GM21786 (cell line): ENCODE measurements around the gene NCAPD2.
"Not testable (repeated sequence)": the region's sequence is repeated elsewhere in the genome, so short reads cannot be mapped to it uniquely, and the experiment has no call there.

Experiments used
- ATAC-seq: cut with Tn5 transposase; IDR thresholded peaks from one replicate; pipeline ENCODE4 v1.9.1; 2021; ENCODE audit not compliant: unreplicated experiment

NCAPD2 gene

DNA sequence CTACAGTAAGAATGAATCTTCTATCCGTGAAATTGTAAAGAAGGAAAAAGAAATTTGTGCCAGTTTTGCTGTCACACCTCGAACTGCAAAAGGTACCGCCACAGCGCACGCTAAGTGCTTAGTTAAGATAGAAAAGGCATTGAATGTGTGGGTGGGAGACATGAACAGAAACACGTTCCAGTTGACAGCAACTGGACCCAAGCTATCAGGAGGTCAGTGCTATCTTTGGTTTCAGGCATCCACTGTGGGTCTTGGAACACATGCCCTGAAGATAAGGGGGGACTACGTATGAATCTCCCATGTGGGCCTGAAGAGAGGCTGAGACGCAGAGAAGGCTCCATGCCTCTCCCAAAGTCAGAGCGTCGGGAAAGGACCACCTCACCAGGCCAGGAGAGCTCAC is 52.1 kb downstream of the NCAPD2 start:
- no peak for ATAC-seq

DNA sequence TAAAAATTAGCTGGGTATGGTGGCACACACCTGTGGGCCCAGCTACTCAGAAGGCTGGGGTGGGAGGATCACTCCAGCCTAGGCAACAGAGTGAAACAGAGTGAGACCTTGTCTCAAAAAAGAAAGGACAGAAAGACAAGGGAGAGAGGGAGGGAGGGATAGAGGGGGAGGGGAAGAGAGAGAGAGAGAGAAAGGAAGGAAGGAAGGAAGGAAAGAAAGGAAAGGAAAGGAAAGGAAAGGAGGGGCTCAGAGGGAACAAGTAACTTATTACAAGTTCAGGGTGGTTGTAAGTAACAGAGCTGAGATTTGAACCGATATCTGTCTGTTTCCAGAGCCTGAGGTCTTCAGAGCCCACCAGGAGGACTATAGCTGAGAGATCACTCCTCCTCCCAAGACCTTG is 53.7 kb downstream of the NCAPD2 start:
- ATAC-seq, result no peak

- ATAC-seq, result no peak
These were observed 54.1 kb downstream of the NCAPD2 start for GRCh38 chr12:6547987-6548386.

DNA sequence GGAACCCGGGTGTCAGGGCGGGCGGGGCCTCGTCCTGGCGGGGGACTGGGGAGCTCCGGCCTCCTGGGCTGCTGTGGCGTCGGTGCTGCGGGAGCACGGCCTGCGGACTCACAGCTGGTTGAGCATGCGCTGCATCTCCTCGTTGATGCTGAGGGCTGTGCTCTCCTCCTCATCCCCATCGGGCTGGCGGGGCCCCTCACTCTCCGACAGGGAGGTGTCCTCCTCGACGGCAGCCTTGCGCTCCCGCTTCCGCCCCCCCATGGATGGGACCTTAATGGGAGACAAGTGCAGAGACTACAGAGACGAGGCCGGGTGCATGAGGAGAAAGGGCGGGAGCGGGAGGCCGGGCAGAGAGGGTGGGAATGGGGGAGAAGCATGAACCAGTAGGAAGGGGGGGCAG is 54.7 kb downstream of the NCAPD2 start:
- ATAC-seq, result no peak

DNA sequence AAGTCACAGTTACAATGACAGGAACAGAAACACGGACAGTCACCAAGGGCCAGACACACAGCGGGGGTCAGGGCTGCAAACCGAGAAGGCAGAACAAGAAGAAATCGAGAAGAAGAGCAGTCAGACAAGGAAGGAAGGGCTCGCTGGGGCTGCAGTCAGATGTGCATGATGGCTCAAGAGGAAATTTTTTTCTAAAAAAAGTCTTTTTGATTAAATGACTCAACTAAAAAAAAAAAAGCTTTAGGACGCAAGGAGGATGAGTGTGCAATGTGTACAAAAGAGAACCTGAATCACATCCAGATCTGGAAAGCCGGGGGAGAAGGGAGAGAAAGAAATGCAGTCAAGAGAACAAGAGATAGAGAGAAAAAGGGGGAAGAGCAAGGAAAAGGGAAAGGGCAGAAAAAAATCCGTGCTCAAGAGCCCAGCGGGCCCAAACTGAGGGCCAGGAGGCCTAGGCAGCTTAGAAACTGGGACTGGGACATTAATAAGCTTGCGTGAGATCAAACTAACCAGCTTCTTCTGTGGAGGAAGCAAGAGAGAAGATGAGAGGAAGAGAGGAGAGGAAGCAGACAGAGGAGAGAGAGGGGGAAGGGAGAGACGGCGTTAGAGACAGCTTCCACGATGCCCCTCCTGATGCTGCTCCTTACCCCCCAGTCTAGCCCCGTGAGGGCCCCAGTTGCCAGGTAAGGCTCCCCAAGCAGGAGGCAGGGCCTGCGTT is 55.2 kb downstream of the NCAPD2 start:
- ATAC-seq, result no peak

DNA sequence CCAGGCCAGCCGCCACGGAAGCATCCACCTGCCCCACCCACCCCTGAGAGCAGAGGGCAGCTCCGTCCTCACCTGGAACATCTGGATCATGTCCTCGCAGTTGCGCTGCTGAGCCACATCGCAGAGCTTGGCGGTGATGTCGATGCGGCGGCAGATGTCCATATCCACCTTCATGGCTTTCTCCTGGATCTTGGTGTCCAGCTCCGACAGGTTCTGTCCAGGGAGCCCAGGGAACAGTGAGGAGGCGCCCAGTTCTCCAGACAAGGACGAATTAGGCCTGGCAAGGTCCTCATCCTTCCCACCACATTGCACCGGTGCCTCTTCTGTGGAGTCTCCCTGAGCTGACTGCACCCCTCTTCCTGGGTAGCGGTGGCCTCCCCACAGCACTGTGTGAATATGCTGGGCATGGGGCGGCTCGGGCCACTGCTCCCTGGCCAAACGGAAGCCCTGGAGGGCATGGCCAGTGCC is 55.8 kb downstream of the NCAPD2 start:
- ATAC-seq, result no peak

- no peak for ATAC-seq
These were observed 56.6 kb downstream of the NCAPD2 start for GRCh38 chr12:6550294-6551062.

DNA sequence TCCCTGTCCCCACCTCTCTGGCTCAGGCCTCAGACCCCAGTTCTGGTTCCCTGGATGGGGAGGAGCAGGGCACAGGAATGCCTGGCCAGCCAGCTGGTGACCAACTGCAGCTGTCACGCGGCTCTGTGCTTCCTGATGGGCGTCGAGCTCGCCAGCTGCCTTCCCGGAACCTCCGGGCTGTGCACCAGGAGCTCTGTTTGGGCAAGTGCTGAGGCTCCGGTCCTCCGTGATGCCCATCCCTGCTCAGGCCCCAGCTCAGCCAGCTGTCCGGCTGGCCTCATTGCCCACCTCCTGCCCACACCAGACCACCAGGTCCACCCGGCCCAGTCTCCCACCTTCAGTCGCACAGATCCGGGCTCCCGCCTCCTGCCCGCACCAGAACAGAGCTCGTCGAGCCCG is 57.2 kb downstream of the NCAPD2 start:
- ATAC-seq, result no peak

DNA sequence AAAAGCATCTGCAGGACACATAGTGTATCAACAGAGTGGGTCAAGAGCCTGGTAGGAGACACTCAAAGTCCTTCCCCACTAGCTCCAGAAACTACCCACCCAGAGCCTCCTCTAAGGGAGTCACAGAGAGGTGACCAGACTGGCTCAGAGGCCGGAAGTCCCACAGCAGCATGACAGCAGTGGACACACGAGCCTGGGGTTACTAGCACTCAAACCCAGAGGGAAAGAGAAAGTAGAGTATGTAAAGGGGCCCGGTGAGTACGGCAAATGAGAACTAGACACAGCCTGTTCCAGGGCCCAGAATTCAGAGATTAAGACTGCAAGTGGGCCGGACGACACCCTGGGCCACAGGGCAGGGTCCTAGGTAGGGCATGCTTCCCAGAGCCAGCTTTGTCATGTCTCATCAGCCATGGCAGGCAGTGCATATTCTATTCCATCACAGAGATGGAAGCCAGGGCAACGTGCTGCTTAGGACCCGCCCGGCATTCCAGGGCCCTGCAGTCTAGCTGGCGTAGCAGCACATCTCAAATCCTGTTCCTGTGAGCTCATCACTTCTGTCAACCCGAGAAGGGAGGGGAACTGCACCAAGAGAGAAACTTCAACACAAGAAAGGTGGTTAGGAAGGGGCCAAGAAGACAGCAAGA is 57.7 kb downstream of the NCAPD2 start:
- no peak for ATAC-seq

GRCh38 chr12:6552140-6552551 is 58.2 kb downstream of the NCAPD2 start:
- ATAC-seq, result no peak

- no peak for ATAC-seq
These were observed 59.4 kb downstream of the NCAPD2 start for GRCh38 chr12:6553051-6553868.

DNA sequence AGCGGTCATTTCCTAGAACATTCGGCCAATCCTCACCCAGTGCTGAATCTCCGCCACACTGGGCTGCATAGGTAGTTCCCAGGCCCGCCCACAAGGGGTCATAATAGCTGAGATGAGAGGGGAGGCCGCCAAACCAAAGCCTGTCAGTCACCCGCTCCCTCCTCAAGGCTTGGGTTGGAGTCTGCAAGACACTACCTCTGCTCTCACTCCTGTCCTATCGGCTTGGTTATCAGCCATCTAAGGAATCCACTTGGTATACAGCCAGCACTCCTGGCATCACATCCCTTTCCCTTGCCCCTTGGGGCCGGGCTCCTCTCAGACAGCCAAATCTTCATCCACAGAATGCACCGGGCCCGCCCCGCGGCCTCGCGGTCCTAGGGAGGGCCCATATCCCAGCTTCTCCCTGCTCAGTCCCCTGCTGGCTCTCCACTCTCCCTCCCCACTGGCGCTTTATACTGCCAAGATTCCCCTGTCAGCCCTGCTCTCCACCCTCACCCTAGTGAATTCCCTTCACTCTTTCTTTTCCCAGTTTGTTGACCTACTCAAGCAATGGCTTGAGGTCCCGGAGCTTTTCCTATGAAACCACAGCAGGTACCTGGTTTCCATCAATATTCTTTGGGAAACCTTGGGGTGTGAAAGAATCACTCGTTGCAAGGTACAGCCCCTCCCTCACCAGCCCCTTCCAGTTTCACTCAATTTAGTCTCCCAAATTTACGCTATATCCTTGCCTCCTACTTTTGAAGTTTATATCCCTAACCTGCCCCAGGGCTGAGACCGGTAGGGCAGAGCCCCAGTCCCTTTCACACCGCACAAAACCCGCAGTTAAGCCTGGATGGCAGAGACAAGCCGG is 60.5 kb downstream of the NCAPD2 start:
- ATAC-seq, result peak; percentile 44

DNA sequence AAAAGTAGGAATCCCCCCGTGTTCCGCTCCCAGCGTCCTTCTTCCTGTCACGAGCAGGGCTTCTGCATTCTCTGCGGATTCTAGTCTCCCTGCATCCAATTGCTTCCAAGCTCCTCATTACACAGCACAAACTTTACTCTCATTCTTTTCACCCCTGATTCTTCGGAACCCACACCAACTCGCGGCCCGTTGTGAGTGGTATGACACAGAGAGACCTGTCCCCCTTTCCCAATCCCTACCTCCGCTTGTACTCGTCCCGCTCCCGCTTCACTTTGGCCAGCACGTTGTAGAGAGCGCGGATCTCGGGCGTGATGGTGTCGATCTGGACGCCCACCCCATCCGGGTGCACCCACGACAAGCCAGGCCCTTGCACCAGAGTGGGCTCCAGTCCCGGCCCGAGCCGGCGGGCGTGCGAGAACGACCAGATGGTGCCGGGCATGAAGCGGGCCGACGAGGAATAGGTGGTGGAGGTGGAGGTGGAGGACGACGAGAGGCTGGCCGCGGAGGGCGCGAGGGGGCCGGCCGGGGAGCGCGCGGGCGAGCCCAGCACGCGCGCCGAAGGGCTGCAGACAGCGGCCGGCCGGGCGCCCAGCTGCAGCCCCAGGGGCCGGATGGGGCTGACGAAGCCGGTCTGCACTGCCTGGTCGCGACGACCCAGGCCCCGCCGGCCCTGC is 61.3 kb downstream of the NCAPD2 start:
- ATAC-seq, result no peak

GRCh38 chr12:6556496-6556817 is 62.6 kb downstream of the NCAPD2 start:
- not testable (repeated sequence) for ATAC-seq

- no peak for ATAC-seq
These were observed 63.0 kb downstream of the NCAPD2 start for GRCh38 chr12:6556857-6557256.

- not testable (repeated sequence) for ATAC-seq
These were observed 64.3 kb downstream of the NCAPD2 start for GRCh38 chr12:6558014-6558760.

- ATAC-seq, result no peak
These were observed 65.6 kb downstream of the NCAPD2 start for GRCh38 chr12:6559500-6559899.

GRCh38 chr12:6560501-6561205 is 66.8 kb downstream of the NCAPD2 start:
- no peak for ATAC-seq
